Stimulated activated CD8-positive, alpha-beta memory T cell treated with anti-CD3 and anti-CD28 coated beads, Interleukin-12 subunit alpha, Interleukin-12 subunit beta, amount 100 ng/mL, for 24 hours (primary cell): Measurements from ENCODE around the gene AMD1.
"Not testable (repeated sequence)": the region's sequence is repeated elsewhere in the genome, so short reads cannot be mapped to it uniquely, and the experiment has no call there.

Experiments used
- DNase-seq: peaks from one replicate; pipeline ENCODE4 v3.0.0-alpha.2; 2020; ENCODE audit errors: extremely low read depth

The AMD1 gene

DNA sequence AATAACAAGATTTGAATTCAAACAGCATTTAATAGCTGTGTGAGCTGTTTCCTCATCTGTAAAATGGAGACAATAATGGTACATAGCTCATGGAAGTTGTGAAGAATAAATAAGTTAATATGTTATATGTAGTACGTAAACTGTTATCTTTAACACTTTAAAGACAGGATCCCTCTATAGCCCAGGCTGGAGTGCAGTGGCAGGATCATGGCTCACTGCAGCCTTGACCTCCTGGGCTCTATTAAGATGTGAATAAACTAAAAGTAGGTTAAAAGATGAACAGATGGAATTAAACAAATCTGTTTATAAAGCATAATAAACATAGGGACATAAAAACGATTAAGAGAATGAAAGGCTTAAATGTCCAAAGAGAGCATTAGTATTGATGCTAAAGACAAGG, 3.0 kb downstream of the AMD1 start:
- no peak for DNase-seq

DNA sequence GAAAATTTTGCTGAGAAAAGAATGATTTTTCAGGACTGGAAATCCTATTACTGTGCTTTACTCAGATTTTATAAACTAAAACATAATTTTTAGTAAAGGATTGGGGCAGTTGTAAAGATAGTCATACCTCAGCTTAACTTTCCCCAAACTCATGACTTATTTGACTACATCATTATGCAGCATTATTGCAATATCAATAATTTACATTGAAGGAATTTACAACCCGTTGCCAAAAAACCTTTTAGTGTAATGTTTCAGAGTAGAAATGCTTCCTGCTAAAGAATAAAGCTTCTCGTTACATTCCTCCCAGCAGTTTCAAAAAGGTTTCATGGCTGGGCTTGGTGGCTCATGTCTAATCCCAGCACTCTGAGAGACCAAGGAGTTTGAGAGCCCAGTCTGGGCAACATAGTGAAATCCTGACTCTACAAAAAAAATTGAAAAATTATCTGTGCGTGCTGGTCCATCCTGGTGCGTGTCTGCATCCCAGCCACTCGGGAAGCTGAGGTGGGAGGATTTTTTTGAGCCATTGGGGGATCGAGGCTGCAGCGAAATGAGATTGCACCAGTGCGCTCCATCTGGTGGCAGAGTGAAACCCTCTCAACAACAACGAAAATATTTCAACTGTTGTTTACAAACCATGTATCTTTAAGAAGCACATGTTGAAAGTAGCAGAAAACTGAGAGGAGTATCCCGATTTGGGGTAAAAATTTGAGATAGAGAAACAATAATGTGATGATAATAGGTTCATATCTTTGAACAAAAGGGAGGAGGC, 4.4 kb downstream of the AMD1 start:
- DNase-seq = no peak

DNA sequence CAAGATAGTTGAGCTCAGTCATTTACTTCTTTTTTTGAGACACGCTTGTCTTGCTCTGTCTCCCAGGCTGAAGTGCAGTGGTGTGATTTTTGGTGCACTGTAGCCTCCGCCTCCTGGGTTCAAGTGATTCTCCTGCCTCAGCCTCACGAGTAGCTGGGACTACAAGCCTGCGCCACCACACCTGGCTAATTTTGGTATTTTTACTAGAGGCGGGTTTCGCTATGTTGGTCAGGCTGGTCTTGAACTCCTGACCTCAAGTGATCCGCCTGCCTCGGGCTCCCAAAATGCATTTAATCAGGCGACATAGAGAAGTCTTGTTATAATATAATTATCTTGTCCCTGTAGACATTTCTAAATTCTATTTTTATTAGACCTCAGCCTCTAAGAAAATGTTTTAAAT, 6.1 kb downstream of the AMD1 start:
- DNase-seq = no peak

DNA sequence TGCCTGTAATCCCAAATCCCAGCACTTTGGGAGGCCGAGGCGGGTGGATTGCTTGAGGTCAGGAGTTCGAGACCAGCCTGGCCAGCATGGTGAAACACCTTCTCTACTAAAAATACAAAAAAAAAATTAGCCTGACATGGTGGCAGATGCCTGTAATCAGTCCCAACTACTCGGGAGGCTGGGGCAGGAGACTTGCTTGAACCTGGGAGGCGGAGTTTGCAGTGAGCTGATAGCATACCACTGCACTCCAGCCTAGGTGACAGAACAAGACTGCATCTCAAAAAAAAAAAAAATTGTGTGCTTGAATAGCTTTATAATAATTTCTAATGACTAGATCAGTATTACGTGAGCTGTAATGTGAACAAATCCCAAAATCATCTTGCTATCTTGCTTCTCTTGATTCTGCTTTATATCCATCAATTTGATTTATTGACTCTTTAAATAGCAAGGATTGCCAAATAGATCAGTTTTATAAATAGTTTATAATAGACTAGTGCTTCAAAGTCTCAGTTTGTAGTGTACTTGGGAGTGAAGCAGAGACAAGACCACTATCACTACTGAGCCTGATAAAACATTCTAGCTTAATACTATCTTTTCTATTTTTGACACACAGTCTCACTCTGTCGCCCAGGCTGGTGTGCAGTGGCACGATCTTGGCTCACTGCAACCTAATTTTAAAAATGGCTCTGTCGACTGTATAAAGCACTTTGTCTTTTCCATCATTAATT, 7.1 kb downstream of the AMD1 start:
- no peak for DNase-seq

DNA sequence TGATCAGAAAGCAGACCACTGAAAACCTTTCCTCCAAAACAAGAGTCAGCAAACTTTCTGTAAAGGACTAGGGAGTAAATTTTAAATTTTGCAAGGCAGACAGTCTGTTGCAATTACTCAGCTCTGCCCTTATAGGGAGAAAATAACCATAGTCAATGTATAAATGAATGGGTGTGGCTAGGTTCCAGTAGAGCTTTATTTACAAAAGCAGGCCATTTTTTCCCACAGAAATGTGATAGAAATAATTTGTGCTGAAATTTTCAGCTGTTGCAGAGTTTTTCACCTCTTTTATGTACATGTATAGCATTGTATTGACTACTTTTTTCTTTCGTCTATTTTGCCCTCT, 7.7 kb downstream of the AMD1 start:
- DNase-seq = no peak

DNA sequence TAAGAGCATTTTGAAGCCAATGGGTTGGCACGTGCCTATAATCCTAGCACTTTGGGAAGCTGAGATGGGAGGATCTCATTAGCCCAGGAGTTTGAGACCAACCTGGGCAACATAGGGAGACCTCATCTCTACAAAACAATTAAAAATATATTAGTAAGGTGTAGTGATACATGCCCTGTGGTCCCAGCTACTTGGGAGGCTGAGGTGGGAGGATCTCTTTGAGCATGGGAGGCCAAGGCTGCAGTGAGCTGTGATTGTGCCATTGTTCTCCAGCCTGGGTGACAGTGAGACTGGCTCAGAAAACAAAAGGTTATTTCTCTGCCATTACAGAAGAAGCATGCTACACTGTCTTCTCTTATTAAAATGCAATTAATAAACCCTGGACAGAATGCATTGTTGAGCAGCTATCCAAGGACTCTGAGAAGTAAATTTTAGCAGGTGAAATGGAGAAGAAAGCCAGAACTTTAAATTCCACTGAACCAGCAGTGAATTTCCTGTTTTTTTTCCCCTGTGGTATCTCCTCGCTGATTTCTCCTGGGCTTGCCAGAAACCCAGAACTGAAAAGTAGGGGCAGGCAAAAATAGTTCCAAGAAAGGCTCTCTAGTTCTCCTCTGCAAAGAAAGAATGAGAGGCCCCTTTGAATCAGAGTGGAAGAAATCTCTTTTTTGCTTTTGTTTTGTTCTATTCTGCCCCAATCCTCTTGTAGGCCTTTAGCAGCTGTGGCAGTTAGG, 8.4 kb downstream of the AMD1 start:
- DNase-seq = no peak

DNA sequence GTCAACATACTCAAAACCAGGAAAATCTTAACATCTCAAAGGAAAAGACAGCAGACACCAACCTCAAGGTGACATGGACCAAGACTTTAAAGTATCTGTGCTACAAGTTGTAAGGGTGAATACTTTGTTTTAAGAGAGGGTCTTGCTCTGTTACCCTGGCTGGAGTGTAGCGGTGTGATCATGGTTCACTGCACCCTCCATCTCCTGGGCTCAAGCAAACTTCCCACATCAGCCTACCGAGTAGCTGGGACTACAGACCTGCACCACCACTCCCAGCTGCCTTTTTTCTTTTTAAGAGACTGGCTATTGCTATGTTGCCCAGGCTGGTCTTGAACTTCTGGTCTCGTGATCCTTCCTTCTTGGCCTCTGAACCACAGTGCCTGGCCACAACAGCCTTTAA, 9.7 kb downstream of the AMD1 start:
- DNase-seq = no peak

DNA sequence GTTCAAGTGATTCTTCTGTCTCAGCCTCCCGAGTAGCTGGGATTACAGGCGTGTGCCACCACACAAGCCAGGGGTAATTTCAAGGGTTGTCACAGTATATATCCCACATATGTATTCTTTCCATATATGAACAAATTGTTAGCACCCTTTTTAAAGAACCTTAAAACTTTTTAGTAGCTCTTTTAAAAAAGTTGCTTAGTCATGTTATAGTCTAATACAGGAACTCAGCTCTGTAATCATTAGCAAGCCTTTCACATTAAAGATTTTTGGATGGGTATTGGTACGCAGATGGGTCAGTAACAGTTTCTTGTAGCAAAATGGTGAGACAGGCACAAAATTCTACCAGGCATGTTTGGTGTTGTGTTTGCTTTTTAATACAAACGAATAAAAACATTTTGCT, 10.9 kb downstream of the AMD1 start:
- DNase-seq = no peak

DNA sequence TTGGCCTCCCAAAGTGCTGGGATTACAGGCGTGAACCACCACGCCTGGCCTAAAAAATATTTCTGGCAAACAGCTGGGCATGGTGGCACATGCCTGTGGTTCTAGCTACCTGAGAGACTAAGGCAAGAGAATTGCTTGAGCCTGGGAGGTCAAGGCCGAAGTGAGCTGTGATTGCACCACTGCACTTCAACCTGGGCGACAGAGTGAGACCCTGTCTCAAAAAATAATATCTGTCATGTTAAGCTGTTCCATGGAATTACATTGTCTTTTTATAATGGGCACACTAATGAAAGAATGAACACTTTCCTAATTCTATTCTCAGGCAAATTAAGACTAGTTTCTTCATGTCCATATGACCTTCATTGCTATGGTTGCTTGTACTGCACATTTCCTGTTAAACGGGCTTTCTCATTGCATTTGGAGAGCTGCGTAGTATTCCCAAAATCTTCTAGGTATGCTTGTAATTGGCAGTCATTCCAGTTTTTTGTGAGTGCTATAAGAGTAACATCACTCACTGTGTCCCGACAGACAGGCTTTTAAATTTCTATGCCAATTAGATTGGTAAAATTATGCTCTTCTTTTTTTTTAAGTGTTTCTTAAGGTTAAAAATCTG, 12.1 kb downstream of the AMD1 start:
- no peak for DNase-seq

DNA sequence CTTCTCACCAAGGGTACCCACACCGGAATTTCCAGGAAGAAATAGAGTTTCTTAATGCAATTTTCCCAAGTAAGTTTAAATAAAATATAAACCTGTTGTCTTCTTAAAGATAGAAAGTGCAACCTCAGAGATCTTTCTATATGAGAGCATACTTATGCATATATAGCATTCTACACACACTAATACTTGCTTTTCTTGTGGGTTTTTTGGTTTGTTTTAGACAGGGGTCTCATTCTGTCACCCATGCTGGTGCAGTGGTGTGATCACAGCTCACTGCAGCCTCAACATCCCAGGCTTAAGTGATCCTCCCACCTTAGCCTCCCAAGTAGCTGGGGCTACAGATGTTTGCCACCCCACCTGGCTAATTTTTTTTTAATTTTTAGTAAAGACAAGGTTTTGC, 15.7 kb downstream of the AMD1 start:
- DNase-seq = no peak

DNA sequence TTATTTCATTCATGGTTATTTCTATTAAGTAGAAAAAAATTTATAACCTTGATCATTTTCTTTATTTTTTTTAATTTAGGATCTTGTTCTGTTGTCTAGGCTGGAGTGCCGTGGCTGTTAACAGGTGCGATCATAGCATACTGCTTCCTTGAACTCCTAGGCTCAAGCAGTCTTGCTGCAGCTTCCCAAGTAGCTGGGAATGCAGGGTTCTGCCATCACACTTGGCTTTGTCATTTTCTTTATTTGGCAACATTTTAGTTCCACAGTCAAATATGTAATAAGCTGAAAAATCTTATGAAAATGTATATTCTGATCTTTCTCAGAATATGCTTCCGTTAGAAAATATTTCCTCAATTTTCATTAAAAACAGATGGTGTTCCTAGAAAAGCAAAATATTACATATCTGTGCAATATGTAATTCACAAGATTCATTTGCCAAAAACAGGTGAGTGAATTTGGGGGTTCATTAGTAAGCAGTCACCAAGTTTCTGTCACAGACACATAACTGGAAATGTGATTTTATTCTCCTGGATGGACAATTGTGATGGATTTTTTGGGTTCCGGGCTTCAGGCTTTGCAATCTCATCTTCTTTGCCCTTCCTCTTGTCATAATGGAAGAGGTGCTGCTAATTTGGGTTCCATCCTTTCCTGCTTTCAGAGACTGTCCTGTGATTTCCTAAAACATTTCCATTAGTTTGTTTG, 21.5 kb downstream of the AMD1 start:
- no peak for DNase-seq

DNA sequence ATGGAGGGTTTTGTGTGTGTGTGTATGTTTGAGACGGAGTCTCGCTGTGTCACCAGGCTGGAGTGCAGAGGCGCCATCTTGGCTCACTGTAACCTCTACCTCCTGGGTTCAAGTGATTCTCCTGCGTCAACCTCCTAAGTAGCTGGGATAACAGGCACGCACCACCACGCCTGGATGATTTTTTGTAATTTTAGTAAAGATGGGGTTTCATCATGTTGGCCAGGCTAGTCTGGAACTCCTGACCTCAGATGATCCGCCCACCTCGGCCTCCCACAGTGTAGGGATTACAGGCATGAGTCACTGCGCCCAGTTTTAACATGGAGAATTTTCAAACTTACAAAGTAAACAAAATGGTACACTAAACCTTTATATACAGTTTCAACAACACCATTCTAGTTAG, 22.8 kb downstream of the AMD1 start:
- no peak for DNase-seq

DNA sequence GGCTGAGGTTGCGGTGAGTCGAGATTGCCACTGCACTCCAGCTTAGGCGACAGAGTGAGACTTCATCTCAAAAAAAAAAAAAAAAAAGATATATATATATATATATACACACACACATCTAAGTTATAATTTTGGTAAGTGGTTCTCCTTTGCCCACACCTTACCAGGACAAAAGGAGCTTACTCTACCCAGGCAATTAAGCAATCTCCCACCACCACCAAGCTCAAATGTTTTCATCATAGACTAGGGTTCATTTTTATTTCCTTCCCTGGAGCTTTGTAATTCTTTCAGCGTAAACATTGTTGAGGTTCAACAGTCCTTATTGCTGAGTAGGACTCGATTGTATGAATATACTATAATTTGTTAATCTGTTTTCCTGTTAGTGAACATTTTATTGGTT, 23.5 kb downstream of the AMD1 start:
- no peak for DNase-seq

DNA sequence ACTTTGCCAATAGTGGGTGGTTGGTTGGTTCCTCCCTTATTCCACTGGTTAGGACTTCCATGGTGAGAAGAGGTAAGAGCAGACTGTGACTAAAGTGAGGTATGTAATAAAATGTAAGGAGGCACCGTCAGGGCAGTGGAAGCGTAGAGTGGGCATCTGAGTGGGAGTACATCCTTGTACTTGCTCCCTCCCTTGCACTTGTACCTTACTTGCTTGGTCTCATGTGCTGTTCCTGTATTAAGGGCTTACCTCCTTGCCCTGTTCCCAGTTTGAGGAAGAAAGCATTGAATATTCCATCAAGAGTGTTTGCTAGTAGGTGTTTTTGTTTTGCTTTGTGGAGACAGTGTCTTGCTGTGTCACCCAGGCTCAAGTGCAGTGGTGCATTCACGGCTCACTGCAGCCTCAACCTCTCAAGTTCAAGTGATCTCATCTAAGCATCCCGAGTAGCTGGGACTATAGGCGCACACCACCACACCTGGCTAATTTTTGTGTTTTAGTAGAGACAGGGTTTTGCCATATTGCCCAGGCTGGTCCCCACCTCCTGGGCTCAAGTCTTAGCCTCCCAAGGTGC, 25.5 kb downstream of the AMD1 start:
- no peak for DNase-seq

DNA sequence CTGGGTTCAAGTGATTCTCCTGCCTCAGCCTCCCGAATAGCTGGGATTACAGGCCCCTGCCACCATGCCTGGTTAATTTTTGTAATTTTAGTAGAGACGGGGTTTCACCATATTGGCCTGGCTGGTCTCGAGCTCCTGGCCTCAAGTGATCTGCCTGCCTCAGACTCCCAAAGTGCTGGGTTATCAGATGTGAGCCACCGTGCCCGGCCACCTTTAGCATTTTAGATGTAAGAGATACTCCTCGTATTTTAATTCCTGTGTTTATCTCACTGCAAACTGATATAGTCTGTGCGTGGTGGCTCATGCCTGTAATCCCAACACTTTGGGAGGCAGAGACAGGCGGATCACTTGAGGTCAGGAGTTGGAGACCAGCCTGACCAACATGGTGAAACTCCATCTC, 27.0 kb downstream of the AMD1 start:
- DNase-seq = not testable (repeated sequence)

DNA sequence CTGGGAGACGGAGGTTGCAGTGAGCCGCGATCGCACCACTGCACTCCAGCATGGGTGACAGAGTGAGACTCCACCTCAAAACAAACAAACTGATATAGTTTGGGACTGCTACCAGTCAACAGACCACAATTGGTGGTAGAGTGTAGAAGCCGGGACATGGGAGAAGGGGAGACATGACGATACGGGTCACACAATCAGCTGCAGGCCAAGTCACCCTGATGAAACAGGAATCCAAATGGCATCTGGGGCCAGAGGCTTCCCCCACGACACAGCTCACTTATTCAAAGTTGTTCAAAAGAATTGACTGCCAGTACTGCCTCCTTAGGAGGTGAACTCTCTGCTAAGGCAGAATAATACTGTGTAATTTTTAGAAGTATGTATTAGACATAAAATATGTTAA, 27.5 kb downstream of the AMD1 start:
- no peak for DNase-seq

DNA sequence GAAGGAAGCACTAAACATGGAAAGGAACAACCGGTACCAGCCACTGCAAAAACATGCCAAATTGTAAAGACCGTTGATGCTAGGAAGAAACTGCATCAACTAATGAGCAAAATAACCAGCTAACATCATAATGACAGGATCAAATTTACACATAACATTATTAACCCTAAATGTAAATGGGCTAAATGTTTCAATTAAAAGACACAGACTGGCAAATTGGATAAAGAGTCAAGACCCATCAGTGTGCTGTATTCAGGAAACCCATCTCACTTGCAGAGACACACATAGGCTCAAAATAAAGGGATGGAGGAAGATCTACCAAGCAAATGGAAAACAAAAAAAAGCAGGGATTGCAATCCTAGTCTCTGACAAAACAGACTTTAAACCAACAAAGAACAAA, 31.7 kb downstream of the AMD1 start:
- DNase-seq = not testable (repeated sequence)

DNA sequence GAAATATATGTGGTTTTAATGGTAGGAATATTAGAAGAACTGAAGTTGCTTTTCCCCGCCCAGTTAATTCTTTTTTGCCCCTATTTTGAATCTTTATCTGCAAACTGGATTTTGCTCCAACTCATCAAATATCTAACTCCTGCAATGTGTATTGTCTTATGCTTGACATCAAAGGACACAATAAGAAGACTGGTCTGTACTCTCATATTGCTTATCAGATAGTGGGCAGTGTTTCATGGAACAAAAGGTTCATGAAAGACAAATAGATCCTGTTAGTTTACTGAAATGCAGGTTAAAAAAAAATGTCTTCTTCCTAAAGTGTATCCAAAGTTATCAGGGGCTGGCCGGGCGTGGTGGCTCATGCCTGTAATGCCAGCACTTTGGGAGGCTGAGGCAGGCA, 56.2 kb downstream of the AMD1 start:
- DNase-seq = no peak

DNA sequence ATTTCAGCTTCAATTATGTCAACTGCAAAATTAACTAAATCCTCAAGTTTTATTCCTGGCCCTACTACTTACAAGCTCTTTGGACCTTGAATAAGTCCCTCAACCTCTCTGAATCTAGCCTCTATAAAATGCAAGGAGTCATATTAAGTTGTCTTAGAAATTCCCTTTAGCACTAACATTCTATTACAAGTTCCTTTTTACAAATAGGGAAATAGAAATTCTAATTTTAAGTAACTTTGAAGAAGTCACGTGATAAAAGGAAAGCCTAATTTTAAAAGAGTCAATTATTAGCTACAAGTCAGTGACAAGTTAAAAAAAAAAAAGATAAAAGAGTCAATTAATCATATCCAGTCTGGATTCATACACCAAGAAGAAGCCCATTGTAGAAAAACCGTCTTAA, 59.3 kb downstream of the AMD1 start:
- no peak for DNase-seq

DNA sequence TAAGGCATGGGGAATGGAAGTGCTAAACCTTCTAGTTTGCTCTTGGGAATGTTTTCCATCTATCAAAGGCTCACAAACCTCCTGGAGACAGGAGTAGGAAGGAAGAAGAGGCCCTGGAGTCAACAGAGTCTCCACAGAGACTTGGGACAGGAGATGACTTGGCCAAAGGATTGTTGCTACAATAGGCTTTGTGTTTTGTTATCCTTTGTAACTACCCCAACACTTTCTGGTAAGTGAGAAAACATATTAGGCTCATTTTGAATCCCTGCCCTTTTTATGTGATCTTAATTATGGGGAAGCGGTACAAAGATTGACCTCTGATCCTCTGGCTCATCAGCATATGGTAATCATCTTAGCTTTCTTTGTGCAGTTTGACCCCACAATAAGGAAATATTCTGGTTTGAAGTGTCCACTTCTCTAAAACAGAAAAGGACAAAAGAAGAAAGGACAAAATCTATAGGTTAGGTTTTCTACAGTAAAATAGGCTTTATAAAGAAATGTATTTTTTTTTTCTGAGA, 59.9 kb downstream of the AMD1 start:
- DNase-seq = no peak

DNA sequence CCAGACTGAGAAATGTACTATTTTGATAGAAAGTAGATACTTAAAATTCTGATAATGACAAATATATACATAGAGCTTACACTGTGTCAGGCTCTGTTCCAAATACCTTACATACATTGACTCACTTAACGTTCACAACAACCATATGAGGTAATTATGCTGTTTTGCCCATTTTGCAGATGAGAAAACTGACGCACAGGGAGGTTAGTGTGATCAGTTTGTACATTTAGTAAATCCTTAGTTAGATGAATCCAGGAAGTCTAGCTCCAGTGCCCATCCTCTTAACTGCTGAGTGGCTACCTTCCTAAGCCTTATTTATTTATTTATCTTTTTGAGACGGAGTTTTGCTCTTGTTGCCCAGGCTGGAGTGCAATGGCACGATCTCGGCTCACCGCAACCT, 60.6 kb downstream of the AMD1 start:
- DNase-seq = no peak
